Measurements from ENCODE around the gene LHCGR. TPM values are rescaled to one million over a fixed set of nuclear protein-coding genes. Genes with fewer than 3 reads are reported as not detected.

LHCGR gene
- polyA plus RNA-seq, 1 donor from 2014 or later = not detected

GRCh38 chr2:48753228-48753627 lies 2.3 kb downstream of the LHCGR start:
- no peaks in the 10 kb centered on the region for H4K20me1 ChIP-seq (ENCODE audit: insufficient read depth)
- no peak overlapping the region for H2AFZ ChIP-seq (ENCODE audit: low read depth, low read length)
- no peaks in the 10 kb centered on the region for H3F3A ChIP-seq (ENCODE audit: insufficient read depth, low read length, poor library complexity, severe bottlenecking)
- no peak overlapping the region for H3K9ac ChIP-seq (ENCODE audit: low read length)
- TF ChIP-seq POLR2AphosphoS5 (IDR thresholded peaks at IDR 0.05) (no peak), EP300 (conservative IDR thresholded peaks at IDR 0.05; ENCODE audit: poor library complexity, severe bottlenecking) (no peak), RAD21 (conservative IDR thresholded peaks at IDR 0.05) (no peak), REST (IDR thresholded peaks at IDR 0.05; ENCODE audit: borderline replicate concordance) (no peak), TAF1 (IDR thresholded peaks at IDR 0.05; ENCODE audit: low read depth) (no peak), EZH2 (IDR thresholded peaks at IDR 0.05; ENCODE audit: borderline replicate concordance, insufficient read depth, low read length, poor library complexity, severe bottlenecking) (no peak), CTCF (IDR thresholded peaks at IDR 0.05; ENCODE audit: poor library complexity, severe bottlenecking) (no peak), MXI1 (conservative IDR thresholded peaks at IDR 0.05; ENCODE audit: poor library complexity, severe bottlenecking) (no peak), SMC3 (conservative IDR thresholded peaks at IDR 0.05; ENCODE audit: poor library complexity) (no peak)
- no peak overlapping the region for H3K4me2 ChIP-seq (ENCODE audit: low read length)
- no peaks in the 10 kb centered on the region for H3K79me2 ChIP-seq (replicated peaks; ENCODE audit: insufficient read depth, low read length)
- H3K36me3 ChIP-seq (ENCODE audit: insufficient read depth, low read length) = no peaks in the 10 kb centered on the region
- H3K4me3 ChIP-seq (ENCODE audit: low read length) = no peak overlapping the region
- H3K9me2 ChIP-seq (ENCODE audit: insufficient read depth, low read length) = no peaks in the 10 kb centered on the region
- no peak overlapping the region for H3K27ac ChIP-seq (ENCODE audit: low read length)
- H3K27me3 ChIP-seq (ENCODE audit: insufficient read depth, low read depth, low read length) = peaks cover 5% of the 10 kb centered on the region
- no peaks in the 10 kb centered on the region for H3K9me3 ChIP-seq (ENCODE audit: low read length)

- Histone ChIP-seq H3K36me3 (ENCODE audit: insufficient read depth, low read length) (no peaks in the 10 kb centered on the region), H3K4me2 (ENCODE audit: low read length) (no peak overlapping the region), H3K9me2 (ENCODE audit: insufficient read depth, low read length) (no peaks in the 10 kb centered on the region), H3K9me3 (ENCODE audit: low read length) (no peaks in the 10 kb centered on the region), H3F3A (ENCODE audit: insufficient read depth, low read length, poor library complexity, severe bottlenecking) (no peaks in the 10 kb centered on the region), H4K20me1 (ENCODE audit: insufficient read depth) (no peaks in the 10 kb centered on the region), H3K27ac (ENCODE audit: low read length) (no peak overlapping the region), H2AFZ (ENCODE audit: low read depth, low read length) (no peak overlapping the region), H3K79me2 (replicated peaks; ENCODE audit: insufficient read depth, low read length) (no peaks in the 10 kb centered on the region), H3K4me3 (ENCODE audit: low read length) (no peak overlapping the region), H3K27me3 (ENCODE audit: insufficient read depth, low read depth, low read length) (peaks cover 4% of the 10 kb centered on the region), H3K9ac (ENCODE audit: low read length) (no peak overlapping the region)
- no peak for TF ChIP-seq POLR2AphosphoS5 (IDR thresholded peaks at IDR 0.05)
- TF ChIP-seq MXI1 (conservative IDR thresholded peaks at IDR 0.05; ENCODE audit: poor library complexity, severe bottlenecking) = no peak
- TF ChIP-seq CTCF (IDR thresholded peaks at IDR 0.05; ENCODE audit: poor library complexity, severe bottlenecking) = no peak
- no peak for TF ChIP-seq EP300 (conservative IDR thresholded peaks at IDR 0.05; ENCODE audit: poor library complexity, severe bottlenecking)
- TF ChIP-seq SMC3 (conservative IDR thresholded peaks at IDR 0.05; ENCODE audit: poor library complexity) = no peak
- TF ChIP-seq REST (IDR thresholded peaks at IDR 0.05; ENCODE audit: borderline replicate concordance) = no peak
- TF ChIP-seq RAD21 (conservative IDR thresholded peaks at IDR 0.05) = no peak
- TF ChIP-seq EZH2 (IDR thresholded peaks at IDR 0.05; ENCODE audit: borderline replicate concordance, insufficient read depth, low read length, poor library complexity, severe bottlenecking) = no peak
- TF ChIP-seq TAF1 (IDR thresholded peaks at IDR 0.05; ENCODE audit: low read depth) = no peak
These were observed 5.3 kb downstream of the LHCGR start for GRCh38 chr2:48750128-48750739.

Measured in neural cell (in vitro differentiated cells).